Measurements from ENCODE around the gene CCDC200.

Gene CCDC200

DNA sequence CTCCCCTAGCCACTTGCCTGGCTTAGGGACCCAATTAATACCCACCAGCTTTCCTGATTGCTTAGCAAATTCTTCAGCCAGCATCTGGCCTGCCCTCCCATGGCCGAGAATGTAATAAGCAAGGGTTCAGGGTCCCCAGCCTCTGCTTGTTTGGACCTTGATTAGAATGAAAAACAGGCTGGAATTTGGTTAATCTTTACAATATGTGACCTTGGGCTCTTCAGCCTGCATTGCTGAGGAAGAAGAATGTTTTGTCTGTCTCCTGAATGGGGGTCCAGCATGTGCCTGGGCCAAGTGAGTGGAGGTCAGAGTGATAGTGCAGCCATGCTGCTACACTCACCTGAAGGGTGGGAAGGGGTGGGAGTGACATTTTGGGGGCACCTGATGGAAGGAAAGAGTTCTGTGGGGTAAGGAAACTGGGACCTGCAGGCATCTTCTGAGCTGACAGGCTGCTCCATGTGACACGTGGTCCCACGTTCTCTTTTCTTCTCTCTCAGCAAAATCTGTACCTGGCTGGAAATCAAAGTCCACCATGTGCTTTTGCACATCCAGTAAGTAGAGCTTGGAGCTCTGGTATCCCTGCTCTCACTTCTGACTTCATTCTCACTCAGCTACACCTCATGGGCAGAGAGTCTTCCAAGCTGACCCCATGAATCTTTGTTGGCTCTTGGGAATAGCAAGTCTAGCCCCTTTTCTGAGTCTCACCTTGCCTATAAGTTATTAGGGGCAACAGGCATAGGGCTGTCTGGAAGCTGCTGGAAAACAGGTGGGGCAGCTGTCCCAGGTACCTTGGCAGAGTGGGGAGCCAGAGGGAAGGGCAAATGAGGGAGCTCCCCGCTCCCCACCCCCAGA, 11.4 kb downstream of the CCDC200 start:
- no peaks in the 10 kb centered on the region for H3K9me3 ChIP-seq (ENCODE audit: insufficient read depth, low read length)
- no peak overlapping the region for H3K4me3 ChIP-seq (ENCODE audit: insufficient read length, low read depth)
- H3K36me3 ChIP-seq (ENCODE audit: insufficient read depth, insufficient read length, low read length): peaks cover 59% of the 10 kb centered on the region
- DNase-seq (ENCODE audit: low read depth, low spot score): no peak
- H3K4me1 ChIP-seq (ENCODE audit: insufficient read depth, insufficient read length): no peaks in the 10 kb centered on the region
- no peaks in the 10 kb centered on the region for H3K27me3 ChIP-seq (ENCODE audit: insufficient read depth, insufficient read length)
- H3K9ac ChIP-seq (ENCODE audit: insufficient read length, low read depth): no peak overlapping the region
- TF ChIP-seq SUZ12 (IDR thresholded peaks at IDR 0.05; ENCODE audit: extremely low read depth, insufficient read depth, insufficient read length) (no peak), ZNF274 (IDR thresholded peaks at IDR 0.05; ENCODE audit: low read depth, low read length) (no peak), YY1 (IDR thresholded peaks at IDR 0.05; ENCODE audit: insufficient read depth, insufficient read length) (no peak)

DNA sequence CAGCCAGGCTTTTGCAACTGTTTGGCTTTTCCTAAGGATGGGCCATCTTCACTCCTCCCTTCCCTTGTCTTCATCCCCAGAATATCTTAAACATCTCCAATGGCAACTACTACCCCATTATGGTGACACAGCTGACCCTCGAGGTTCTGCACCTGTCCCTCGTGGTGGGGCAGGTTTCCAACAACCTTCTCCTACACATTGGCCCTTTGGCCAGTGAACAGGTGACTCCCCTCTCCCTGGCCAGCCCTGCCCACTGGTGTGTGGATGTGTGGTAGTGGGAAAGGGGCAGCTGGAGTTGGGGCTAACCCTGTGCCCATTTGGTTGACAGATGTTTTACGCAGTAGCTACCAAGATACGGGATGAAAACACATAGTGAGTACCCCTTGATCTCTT, 12.1 kb downstream of the CCDC200 start:
- Histone ChIP-seq H3K9me3 (ENCODE audit: insufficient read depth, low read length) (no peaks in the 10 kb centered on the region), H3K27me3 (ENCODE audit: insufficient read depth, insufficient read length) (no peaks in the 10 kb centered on the region), H3K9ac (ENCODE audit: insufficient read length, low read depth) (no peak overlapping the region), H3K36me3 (ENCODE audit: insufficient read depth, insufficient read length, low read length) (peaks cover 57% of the 10 kb centered on the region), H3K4me3 (ENCODE audit: insufficient read length, low read depth) (no peak overlapping the region), H3K4me1 (ENCODE audit: insufficient read depth, insufficient read length) (no peaks in the 10 kb centered on the region)
- no peak for DNase-seq (ENCODE audit: low read depth, low spot score)
- no peak for TF ChIP-seq SUZ12 (IDR thresholded peaks at IDR 0.05; ENCODE audit: extremely low read depth, insufficient read depth, insufficient read length)
- TF ChIP-seq ZNF274 (IDR thresholded peaks at IDR 0.05; ENCODE audit: low read depth, low read length): no peak
- no peak for TF ChIP-seq YY1 (IDR thresholded peaks at IDR 0.05; ENCODE audit: insufficient read depth, insufficient read length)

DNA sequence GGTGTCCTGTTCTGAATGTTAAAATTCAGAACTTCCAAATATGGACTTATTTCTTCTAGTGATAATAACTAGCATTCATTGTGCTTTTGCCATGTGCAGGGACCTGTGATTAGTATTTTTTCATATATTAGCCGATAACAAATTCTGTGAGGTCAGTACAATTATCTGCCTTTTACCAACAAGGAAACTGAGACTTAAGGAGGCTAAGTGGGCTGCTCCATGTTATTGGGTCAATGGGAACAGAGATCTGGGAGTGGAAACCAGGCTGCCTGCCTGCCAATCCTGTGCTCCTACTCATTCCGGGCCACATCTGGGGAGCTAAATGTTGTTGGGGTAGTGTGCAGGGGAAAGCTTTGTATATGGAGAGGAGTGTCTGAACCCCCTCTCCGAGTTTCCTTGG, 13.1 kb downstream of the CCDC200 start:
- Histone ChIP-seq H3K9me3 (ENCODE audit: insufficient read depth, low read length) (no peaks in the 10 kb centered on the region), H3K27me3 (ENCODE audit: insufficient read depth, insufficient read length) (no peaks in the 10 kb centered on the region), H3K36me3 (ENCODE audit: insufficient read depth, insufficient read length, low read length) (peaks cover 48% of the 10 kb centered on the region), H3K4me3 (ENCODE audit: insufficient read length, low read depth) (no peak overlapping the region), H3K4me1 (ENCODE audit: insufficient read depth, insufficient read length) (no peaks in the 10 kb centered on the region), H3K9ac (ENCODE audit: insufficient read length, low read depth) (no peak overlapping the region)
- TF ChIP-seq ZNF274 (IDR thresholded peaks at IDR 0.05; ENCODE audit: low read depth, low read length) (no peak), YY1 (IDR thresholded peaks at IDR 0.05; ENCODE audit: insufficient read depth, insufficient read length) (no peak), SUZ12 (IDR thresholded peaks at IDR 0.05; ENCODE audit: extremely low read depth, insufficient read depth, insufficient read length) (no peak)
- DNase-seq (ENCODE audit: low read depth, low spot score): no peak

DNA sequence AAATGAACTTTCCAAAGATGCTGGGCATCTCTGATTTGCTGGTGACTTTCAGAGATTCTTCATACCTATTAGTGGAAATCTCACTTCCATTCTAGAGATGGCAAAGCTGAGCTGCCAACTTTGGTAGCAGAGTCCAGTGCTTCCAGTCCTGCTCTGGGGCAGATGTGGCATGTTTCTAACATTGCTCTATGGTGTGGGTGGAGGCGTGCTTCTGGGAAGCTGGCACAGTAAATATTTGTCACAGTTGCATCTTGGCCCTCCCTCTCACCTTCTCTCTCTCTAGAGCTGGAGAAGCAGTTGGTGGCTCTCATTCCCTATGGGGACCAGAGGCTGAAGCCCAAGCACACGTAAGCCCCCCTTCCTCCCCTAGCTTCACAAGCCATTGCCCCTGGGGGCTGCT, 14.9 kb downstream of the CCDC200 start:
- Histone ChIP-seq H3K4me1 (ENCODE audit: insufficient read depth, insufficient read length) (no peaks in the 10 kb centered on the region), H3K4me3 (ENCODE audit: insufficient read length, low read depth) (no peak overlapping the region), H3K9me3 (ENCODE audit: insufficient read depth, low read length) (no peaks in the 10 kb centered on the region), H3K27me3 (ENCODE audit: insufficient read depth, insufficient read length) (no peaks in the 10 kb centered on the region), H3K36me3 (ENCODE audit: insufficient read depth, insufficient read length, low read length) (peaks cover 45% of the 10 kb centered on the region), H3K9ac (ENCODE audit: insufficient read length, low read depth) (no peak overlapping the region)
- TF ChIP-seq ZNF274 (IDR thresholded peaks at IDR 0.05; ENCODE audit: low read depth, low read length): no peak
- TF ChIP-seq SUZ12 (IDR thresholded peaks at IDR 0.05; ENCODE audit: extremely low read depth, insufficient read depth, insufficient read length): no peak
- TF ChIP-seq YY1 (IDR thresholded peaks at IDR 0.05; ENCODE audit: insufficient read depth, insufficient read length): no peak
- DNase-seq (ENCODE audit: low read depth, low spot score): no peak

DNA sequence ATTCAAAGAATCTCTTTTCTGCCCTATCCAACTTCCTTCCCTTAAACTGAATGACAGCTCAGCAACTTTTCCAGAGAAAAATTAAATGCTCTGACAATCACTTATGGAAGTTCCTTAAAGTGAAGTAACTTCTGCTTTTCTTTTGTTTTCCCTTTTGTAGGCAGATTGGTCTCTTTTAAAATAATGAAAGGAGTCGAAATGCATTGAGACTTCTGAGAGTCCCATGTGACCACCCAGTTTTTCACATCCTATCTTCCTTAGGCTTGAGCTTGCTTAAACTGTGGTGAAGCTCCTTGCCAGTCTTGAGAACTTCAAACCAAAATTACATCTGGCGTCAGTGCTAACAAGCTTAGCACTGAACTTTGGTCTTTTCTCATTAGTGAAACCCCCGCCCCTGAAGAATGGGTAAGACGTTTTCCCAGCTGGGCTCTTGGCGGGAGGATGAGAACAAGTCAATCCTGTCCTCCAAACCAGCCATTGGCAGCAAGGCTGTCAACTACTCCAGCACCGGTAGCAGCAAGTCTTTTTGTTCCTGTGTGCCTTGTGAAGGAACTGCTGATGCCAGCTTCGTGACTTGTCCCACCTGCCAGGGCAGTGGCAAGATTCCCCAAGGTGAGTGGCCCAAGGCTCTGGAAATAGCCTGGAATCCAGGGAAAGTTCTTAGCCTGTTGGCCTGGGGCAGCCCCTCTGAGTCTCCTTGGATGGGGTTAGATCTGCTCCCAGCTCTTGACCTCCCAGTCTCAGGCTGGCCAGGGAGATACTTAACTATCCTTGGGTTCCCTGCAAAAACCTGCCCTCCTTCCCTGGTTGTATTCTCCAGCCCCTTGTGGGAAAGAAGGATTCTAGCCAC, 15.6 kb downstream of the CCDC200 start:
- DNase-seq (ENCODE audit: low read depth, low spot score): no peak
- Histone ChIP-seq H3K4me1 (ENCODE audit: insufficient read depth, insufficient read length) (no peaks in the 10 kb centered on the region), H3K9ac (ENCODE audit: insufficient read length, low read depth) (peak overlapping the region; percentile 65), H3K27me3 (ENCODE audit: insufficient read depth, insufficient read length) (no peaks in the 10 kb centered on the region), H3K36me3 (ENCODE audit: insufficient read depth, insufficient read length, low read length) (peaks cover 49% of the 10 kb centered on the region), H3K4me3 (ENCODE audit: insufficient read length, low read depth) (peak overlapping the region; percentile 43), H3K9me3 (ENCODE audit: insufficient read depth, low read length) (no peaks in the 10 kb centered on the region)
- TF ChIP-seq SUZ12 (IDR thresholded peaks at IDR 0.05; ENCODE audit: extremely low read depth, insufficient read depth, insufficient read length) (no peak), YY1 (IDR thresholded peaks at IDR 0.05; ENCODE audit: insufficient read depth, insufficient read length) (no peak), ZNF274 (IDR thresholded peaks at IDR 0.05; ENCODE audit: low read depth, low read length) (no peak)

DNA sequence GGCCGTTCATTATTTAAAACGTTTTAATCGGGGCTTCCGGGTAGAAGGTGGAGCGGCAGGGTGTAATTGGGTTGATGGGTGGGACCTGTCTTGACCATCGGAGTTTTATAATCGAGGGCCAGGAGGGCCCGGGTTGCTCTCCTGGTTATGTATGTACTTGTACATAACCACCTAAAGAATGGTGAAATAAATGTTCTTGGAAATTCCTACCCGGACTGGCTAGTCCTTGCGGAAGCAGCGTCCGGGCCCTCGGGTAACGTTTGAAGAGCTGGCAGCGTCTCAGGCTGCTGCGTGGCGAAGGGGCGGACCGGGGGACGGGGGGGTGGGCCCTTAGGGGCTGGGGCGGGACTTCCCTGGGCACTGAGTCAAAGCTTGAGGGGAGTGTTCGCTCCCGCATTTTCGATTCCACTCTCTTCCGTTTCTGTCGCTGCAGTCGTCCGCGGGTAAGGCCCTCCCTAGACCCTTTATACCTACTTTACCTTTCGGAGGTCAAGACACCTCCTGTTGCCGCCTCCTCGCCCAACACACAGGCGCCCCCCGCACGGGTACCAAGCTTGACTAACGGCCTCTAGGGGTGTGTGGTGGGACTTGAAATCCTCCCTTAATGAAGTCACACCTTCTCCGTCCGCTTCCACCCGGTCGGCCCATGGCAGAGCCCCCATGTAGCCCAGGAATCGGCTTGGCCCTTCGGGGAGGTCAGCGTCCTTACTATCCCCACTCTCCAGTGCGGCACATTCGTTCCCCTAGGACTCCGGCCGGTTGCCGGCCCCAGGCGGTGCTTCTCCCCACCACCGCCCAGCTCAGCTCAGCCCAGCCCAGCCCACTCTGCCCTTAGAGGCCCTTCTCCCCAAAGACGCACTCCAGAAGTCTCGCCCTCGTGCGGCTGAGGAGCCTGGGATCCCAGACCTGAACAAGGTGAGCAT, 16.7 kb downstream of the CCDC200 start, which contains the start of gene TMEM106A:
Gene TMEM106A (plus strand): TSS at position 396 of the 923 bp plus-strand sequence. CDS start 1,167 bp downstream, outside the sequence.
- no peaks in the 10 kb centered on the region for H3K9me3 ChIP-seq (ENCODE audit: insufficient read depth, low read length)
- H3K27me3 ChIP-seq (ENCODE audit: insufficient read depth, insufficient read length): no peaks in the 10 kb centered on the region
- DNase-seq (ENCODE audit: low read depth, low spot score): peak; percentile 46
- H3K4me1 ChIP-seq (ENCODE audit: insufficient read depth, insufficient read length): no peaks in the 10 kb centered on the region
- H3K36me3 ChIP-seq (ENCODE audit: insufficient read depth, insufficient read length, low read length): peaks cover 43% of the 10 kb centered on the region
- peak within 1 kb of the TSS; percentile 70 for H3K9ac ChIP-seq (ENCODE audit: insufficient read length, low read depth)
- TF ChIP-seq SUZ12 (IDR thresholded peaks at IDR 0.05; ENCODE audit: extremely low read depth, insufficient read depth, insufficient read length) (no peak), ZNF274 (IDR thresholded peaks at IDR 0.05; ENCODE audit: low read depth, low read length) (no peak), YY1 (IDR thresholded peaks at IDR 0.05; ENCODE audit: insufficient read depth, insufficient read length) (no peak)
- peak within 1 kb of the TSS; percentile 43 for H3K4me3 ChIP-seq (ENCODE audit: insufficient read length, low read depth)

Data from NT2/D1 (cell line).